RWPE1 (cell line): ENCODE results near the gene UBA7.

Experiments used
- CTCF ChIA-PET: fragments of 350-600 bp; sonication (Branson Sonifier 250); formaldehyde crosslinking; extraction: SDS; loops from one replicate; lab custom pipeline; 2021; lab: Yijun Ruan, JAX
- POLR2A ChIA-PET: fragments of 400-600 bp; formaldehyde crosslinking; extraction: SDS; loops from one replicate; lab custom pipeline; 2020; ENCODE audit warnings: antibody characterized with exemption; ENCODE audit not compliant: low non-redundant PET; lab: Yijun Ruan, JAX
- DNase-seq: peaks from one replicate; pipeline ENCODE4 v3.0.0; 2012; ENCODE audit warnings: low spot score
- H3K27ac ChIP-seq: fragments of 450-650 bp; 2 replicates; pipeline ENCODE4 v1.5.1; 2017
- TF ChIP-seq, protein P1 (sequence below): fragments of 450-650 bp; conservative IDR thresholded peaks from 2 replicates; pipeline ENCODE4 v1.5.1; 2017; ENCODE audit warnings: low read depth, mild to moderate bottlenecking

The UBA7 gene

DNA sequence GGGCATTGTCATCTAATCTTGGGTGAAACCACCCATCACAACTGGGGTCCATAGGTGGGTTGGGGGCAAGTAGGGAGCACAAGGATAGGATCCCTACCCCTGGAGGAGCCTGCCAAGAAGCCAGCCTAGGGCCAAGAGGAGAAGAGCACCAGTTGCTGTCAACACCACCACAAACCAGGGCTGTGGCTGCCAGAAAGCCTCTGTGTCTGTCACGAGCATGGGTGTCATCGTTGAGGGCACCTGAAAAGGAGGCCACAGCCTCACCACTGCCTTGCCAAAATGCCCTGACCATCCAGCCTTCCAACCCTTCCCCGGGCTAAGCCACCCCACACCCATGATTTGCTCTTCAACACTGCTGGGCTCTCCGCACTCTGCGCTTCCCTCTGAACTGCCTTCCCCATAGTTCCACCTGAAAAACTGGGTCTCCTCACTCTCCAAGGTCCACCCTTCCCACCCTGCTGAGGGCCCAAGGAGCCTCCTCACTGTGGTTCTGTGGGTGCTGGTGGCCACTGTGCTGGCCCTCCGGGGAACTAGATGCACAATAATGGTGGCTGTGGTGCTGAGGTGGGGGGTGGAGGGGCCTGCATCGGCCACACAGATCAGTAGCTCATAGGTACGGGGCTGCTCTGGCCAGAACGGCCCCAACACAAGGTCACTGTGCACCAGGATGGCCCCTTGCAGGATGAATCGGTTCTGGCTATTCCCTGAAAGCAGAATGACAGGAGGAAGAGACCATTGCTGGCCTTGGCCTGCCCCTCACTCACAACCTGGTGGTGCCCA is 21.2 kb downstream of the UBA7 start:
- POLR2A ChIA-PET: no interaction called here
- CTCF ChIA-PET: no interaction called here
- DNase-seq: no peak
- H3K27ac ChIP-seq: no peak overlapping the region
- TF ChIP-seq, protein P1, sequence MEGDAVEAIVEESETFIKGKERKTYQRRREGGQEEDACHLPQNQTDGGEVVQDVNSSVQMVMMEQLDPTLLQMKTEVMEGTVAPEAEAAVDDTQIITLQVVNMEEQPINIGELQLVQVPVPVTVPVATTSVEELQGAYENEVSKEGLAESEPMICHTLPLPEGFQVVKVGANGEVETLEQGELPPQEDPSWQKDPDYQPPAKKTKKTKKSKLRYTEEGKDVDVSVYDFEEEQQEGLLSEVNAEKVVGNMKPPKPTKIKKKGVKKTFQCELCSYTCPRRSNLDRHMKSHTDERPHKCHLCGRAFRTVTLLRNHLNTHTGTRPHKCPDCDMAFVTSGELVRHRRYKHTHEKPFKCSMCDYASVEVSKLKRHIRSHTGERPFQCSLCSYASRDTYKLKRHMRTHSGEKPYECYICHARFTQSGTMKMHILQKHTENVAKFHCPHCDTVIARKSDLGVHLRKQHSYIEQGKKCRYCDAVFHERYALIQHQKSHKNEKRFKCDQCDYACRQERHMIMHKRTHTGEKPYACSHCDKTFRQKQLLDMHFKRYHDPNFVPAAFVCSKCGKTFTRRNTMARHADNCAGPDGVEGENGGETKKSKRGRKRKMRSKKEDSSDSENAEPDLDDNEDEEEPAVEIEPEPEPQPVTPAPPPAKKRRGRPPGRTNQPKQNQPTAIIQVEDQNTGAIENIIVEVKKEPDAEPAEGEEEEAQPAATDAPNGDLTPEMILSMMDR: no peak

DNA sequence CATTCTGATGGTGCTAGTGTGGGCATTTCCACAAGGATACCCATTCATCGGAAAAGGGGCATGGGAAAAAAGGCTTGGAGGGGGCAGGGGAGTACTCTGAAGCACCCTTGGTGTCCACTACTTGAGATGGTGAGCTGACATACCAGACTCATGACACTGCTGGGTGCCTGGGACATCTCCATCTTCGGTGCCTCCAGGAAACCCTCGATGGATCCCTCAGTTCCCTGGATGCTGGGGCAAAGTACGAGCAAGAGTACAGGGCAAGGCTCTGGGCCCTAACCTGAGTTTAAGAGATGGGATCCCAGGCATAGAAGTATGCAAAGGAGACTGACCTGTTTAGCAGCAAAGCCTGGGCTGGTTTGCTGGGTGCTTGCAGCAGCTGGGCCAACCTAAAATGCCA is 22.2 kb downstream of the UBA7 start:
- H3K27ac ChIP-seq: no peak overlapping the region
- DNase-seq: no peak
- TF ChIP-seq, protein P1: no peak
- POLR2A ChIA-PET: no interaction called here
- CTCF ChIA-PET: interaction anchor here (0.6 kb wide), 1 partner anchor 1242 kb away, joined by 3 read pairs; no protein-coding TSS in a partner anchor

DNA sequence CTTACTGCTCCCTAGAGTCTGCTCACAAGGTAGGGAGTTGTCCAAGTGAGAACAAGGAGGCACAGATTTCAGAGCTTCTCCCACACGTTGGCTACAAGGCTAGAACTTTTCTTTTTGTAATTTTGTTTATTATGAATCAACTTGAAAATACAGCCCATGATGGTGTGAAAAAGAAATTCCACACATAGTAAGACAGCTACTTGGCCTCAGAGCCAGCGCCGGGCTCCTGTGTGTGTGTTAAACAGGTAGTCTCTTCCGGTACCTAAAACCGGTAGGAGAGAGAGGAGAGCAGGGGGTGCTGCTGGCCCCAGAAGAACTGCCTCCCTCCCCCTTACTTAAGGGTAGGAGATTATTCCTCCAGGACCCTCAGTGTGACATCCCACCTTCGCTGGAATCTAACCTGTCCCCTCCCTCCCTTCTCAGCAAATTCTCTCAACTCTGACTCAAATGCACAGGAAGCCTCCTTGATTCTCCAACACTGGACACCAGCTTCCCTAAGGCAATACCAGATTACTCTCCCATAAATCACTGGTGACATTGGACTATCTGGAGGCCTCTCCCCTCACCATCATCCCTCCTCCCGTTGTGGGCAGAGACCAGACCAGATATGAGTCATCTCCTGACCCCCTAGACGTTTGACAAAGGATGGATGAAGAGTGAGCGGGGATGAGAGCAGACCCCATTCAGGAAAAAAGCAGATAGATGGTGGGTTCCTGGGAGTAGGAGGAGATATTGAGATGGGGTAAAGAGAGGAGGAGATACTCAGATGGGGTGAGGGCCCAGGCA is 22.9 kb downstream of the UBA7 start:
- DNase-seq: no peak

GRCh38 chr3:49788056-49788455 is 25.7 kb downstream of the UBA7 start:
- TF ChIP-seq, protein P1: no peak
- H3K27ac ChIP-seq: no peak overlapping the region
- ChIA-PET CTCF (no interaction called here), POLR2A (no interaction called here)
- no peak for DNase-seq

More for the DNA sequence above, 22.9 kb downstream of the UBA7 start:
- POLR2A ChIA-PET: interaction anchor here (0.7 kb wide), 1 partner anchor 20 kb away, joined by 3 read pairs; no protein-coding TSS in a partner anchor
- TF ChIP-seq, protein P1: no peak
- no peak overlapping the region for H3K27ac ChIP-seq
- CTCF ChIA-PET: no interaction called here

GRCh38 chr3:49787536-49787935 is 26.2 kb downstream of the UBA7 start:
- DNase-seq: no peak
- ChIA-PET CTCF (no interaction called here), POLR2A (no interaction called here)
- peak overlapping the region; percentile 83 for H3K27ac ChIP-seq
- TF ChIP-seq, protein P1: no peak

- CTCF ChIA-PET: no interaction called here
- peak overlapping the region; percentile 83 for H3K27ac ChIP-seq
- DNase-seq: no peak
- TF ChIP-seq, protein P1: no peak
- POLR2A ChIA-PET: no interaction called here
These were observed 26.6 kb downstream of the UBA7 start for GRCh38 chr3:49787182-49787464.
